Fibroblast of mammary gland (primary cell): Measurements from ENCODE around the gene NKIRAS1.
A peak's percentile ranks its signal among the peaks of the same experiment; 100 is the strongest.
"Not testable (repeated sequence)": the region's sequence is repeated elsewhere in the genome, so short reads cannot be mapped to it uniquely, and the experiment has no call there.

Experiments
- DNase-seq: peaks from one replicate; pipeline ENCODE4 v3.0.0-alpha.2; 2010; ENCODE audit warnings: low read depth
- H3K4me3 ChIP-seq: 2 replicates; pipeline ENCODE4 v1.5.1; 2011; ENCODE audit warnings: low read depth, mild to moderate bottlenecking, low read length, moderate library complexity; ENCODE audit not compliant: control insufficient read depth
- CTCF ChIP-seq: conservative IDR thresholded peaks from 2 replicates; pipeline ENCODE4 v1.5.1; 2011; ENCODE audit warnings: low read depth, low read length, inconsistent platforms; ENCODE audit not compliant: control insufficient read depth, insufficient read depth

NKIRAS1 gene

GRCh38 chr3:23889950-23890349, 26.8 kb downstream of the NKIRAS1 start:
- TF ChIP-seq CTCF: no peak
- DNase-seq: no peak
- H3K4me3 ChIP-seq: no peak overlapping the region

GRCh38 chr3:23889386-23889785, 27.4 kb downstream of the NKIRAS1 start:
- no peak overlapping the region for H3K4me3 ChIP-seq
- no peak for DNase-seq
- no peak for TF ChIP-seq CTCF

- H3K4me3 ChIP-seq: no peak overlapping the region
- DNase-seq: peak; percentile 59
- TF ChIP-seq CTCF: peak; percentile 79
These were observed 28.1 kb downstream of the NKIRAS1 start for GRCh38 chr3:23888617-23889228.

- no peak for TF ChIP-seq CTCF
- DNase-seq: no peak
- no peak overlapping the region for H3K4me3 ChIP-seq
These were observed 30.5 kb downstream of the NKIRAS1 start for GRCh38 chr3:23886311-23886710.

GRCh38 chr3:23885210-23885609, 31.6 kb downstream of the NKIRAS1 start:
- no peak for DNase-seq
- TF ChIP-seq CTCF: no peak
- H3K4me3 ChIP-seq: no peak overlapping the region

GRCh38 chr3:23884481-23884880, 32.3 kb downstream of the NKIRAS1 start:
- peak; percentile 21 for TF ChIP-seq CTCF
- peak; percentile 18 for DNase-seq
- no peak overlapping the region for H3K4me3 ChIP-seq

GRCh38 chr3:23882487-23882918, 34.3 kb downstream of the NKIRAS1 start:
- no peak overlapping the region for H3K4me3 ChIP-seq
- no peak for TF ChIP-seq CTCF
- DNase-seq: no peak

- H3K4me3 ChIP-seq, DNase-seq: not testable (repeated sequence)
These were observed 34.8 kb downstream of the NKIRAS1 start for GRCh38 chr3:23881993-23882392.
